Smooth muscle cell (in vitro differentiated cells): ENCODE data around the gene NR4A1. TPM values are rescaled to one million over a fixed set of nuclear protein-coding genes. Genes with fewer than 3 reads are reported as not detected.

ENCODE experiments used
- DNase-seq: peaks from one replicate; lab custom pipeline; 2025; ENCODE audit not compliant: unreplicated experiment; lab: John Stamatoyannopoulos, UW
- H2AFZ ChIP-seq: fragments of 200-600 bp; sonication (generic); 2 replicates; pipeline ENCODE4 v1.6.0; 2016; ENCODE audit warnings: antibody characterized with exemption, low read depth, mild to moderate bottlenecking
- H3F3A ChIP-seq: fragments of 200-600 bp; sonication (generic); 2 replicates; pipeline ENCODE4 v1.6.0; 2017; ENCODE audit warnings: antibody characterized with exemption, low read depth
- H3K27ac ChIP-seq: fragments of 200-600 bp; sonication (generic); 2 replicates; pipeline ENCODE4 v1.5.1; 2016; ENCODE audit warnings: low read depth, mild to moderate bottlenecking
- H3K27me3 ChIP-seq: fragments of 200-600 bp; sonication (generic); 2 replicates; pipeline ENCODE4 v1.6.1; 2016; ENCODE audit warnings: low read depth, mild to moderate bottlenecking
- H3K36me3 ChIP-seq: fragments of 200-600 bp; sonication (generic); 2 replicates; pipeline ENCODE4 v1.5.1; 2016; ENCODE audit warnings: low read depth
- H3K4me1 ChIP-seq: fragments of 200-600 bp; sonication (generic); 2 replicates; pipeline ENCODE4 v1.5.1; 2016; ENCODE audit warnings: low read depth
- H3K4me2 ChIP-seq: fragments of 200-600 bp; sonication (generic); 2 replicates; pipeline ENCODE4 v1.6.0; 2016; ENCODE audit warnings: mild to moderate bottlenecking
- H3K4me3 ChIP-seq: fragments of 200-600 bp; sonication (generic); 2 replicates; pipeline ENCODE4 v1.5.1; 2016; ENCODE audit warnings: mild to moderate bottlenecking
- H3K79me2 ChIP-seq: fragments of 200-600 bp; sonication (generic); 2 replicates; pipeline ENCODE4 v1.6.0; 2016; ENCODE audit warnings: low read depth, mild to moderate bottlenecking
- H3K9ac ChIP-seq: fragments of 200-600 bp; sonication (generic); 2 replicates; pipeline ENCODE4 v1.6.0; 2016; ENCODE audit warnings: low read depth
- H3K9me3 ChIP-seq: fragments of 200-600 bp; sonication (generic); replicated peaks from 2 replicates; pipeline ENCODE4 v1.5.1; 2016; ENCODE audit warnings: low read depth
- H4K20me1 ChIP-seq: fragments of 200-600 bp; sonication (generic); 2 replicates; pipeline ENCODE4 v1.6.0; 2016; ENCODE audit warnings: low read depth
- WGBS: methylation state at CpG from one replicate; pipeline ENCODE4 v1.1.7; 2016; ENCODE audit warnings: low lambda C conversion rate; 5-methylcytosine and 5-hydroxymethylcytosine counted together
- polyA plus RNA-seq: library from polyadenylated mRNA; unstranded; fragments of >200 nt; fragmentation: Nextera tagmentation; extraction: Ambion mirVana; gene quantifications from 2 replicates; pipeline ENCODE4 v1.2.1, GENCODE V29; 2016
- total RNA-seq: library from RNA; depleted of rRNA; stranded (reverse); fragments of >200 nt; gene quantifications from 2 replicates; pipeline ENCODE4 v1.2.3, GENCODE V29; 2014
- TF ChIP-seq, protein P1 (sequence below): fragments of 200-600 bp; sonication (generic); IDR thresholded peaks from 2 replicates; pipeline ENCODE4 v1.5.1; 2017; ENCODE audit warnings: borderline replicate concordance, mild to moderate bottlenecking, antibody characterized with exemption; ENCODE audit not compliant: insufficient read depth, poor library complexity, severe bottlenecking

The NR4A1 gene
- total and polyA plus RNA-seq, 2 experiments from 2014 or later, result 182 to 634 TPM

DNA sequence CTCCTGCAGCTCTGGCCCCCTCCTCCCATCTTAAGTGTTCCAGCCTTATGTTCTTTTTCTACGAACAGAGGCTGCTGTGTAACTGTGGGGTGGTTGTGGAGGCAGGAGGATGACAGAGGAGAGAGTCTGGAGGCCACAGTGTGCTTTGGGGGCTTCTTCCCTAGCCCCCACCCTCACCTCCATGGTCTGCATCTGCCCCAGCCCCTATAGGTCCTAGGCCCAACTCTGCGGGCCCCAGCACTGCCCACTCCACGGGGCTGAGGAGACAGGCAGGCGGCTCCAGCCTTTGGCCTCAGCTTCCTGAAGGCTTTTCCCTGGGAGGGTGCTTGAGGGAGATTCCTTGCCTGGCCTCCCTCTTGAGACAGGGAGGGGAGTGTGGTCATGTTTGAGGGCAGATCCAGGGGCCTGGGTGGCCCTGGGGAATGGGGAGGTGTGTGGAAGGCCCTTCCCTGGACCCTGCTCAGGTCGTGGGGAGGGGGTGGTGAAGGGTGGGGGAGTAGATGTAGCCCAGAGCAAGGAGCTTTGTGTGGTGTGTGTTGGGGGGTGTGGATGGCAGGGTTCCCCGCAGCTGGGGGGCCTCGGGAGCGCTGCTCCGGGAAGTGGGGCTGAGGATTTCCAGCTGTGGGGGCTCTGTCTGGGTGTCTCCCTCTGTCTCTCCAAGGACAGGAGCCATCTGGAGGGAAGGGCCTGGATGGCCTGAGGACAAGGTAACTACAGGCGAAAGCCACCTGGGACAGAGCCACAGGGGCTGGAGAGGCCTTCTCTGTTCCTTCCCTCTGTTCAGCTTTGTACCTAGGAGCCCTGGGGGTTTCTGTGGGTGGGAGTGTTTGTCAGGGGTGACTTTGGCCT, 29.4 kb downstream of the NR4A1 start:
- Histone ChIP-seq H3K4me1 (no peaks in the 10 kb centered on the region), H2AFZ (no peak overlapping the region), H3K79me2 (peaks cover 8% of the 10 kb centered on the region), H3K4me3 (no peak overlapping the region), H3F3A (no peaks in the 10 kb centered on the region), H3K27me3 (no peaks in the 10 kb centered on the region), H3K4me2 (no peak overlapping the region), H3K9ac (no peak overlapping the region), H3K27ac (no peak overlapping the region), H3K36me3 (no peaks in the 10 kb centered on the region), H4K20me1 (peaks cover 50% of the 10 kb centered on the region), H3K9me3 (no peaks in the 10 kb centered on the region)
- 87% methylated on average over 10 of the region's 10 CpGs for WGBS
- no peak for DNase-seq
- TF ChIP-seq, protein P1, sequence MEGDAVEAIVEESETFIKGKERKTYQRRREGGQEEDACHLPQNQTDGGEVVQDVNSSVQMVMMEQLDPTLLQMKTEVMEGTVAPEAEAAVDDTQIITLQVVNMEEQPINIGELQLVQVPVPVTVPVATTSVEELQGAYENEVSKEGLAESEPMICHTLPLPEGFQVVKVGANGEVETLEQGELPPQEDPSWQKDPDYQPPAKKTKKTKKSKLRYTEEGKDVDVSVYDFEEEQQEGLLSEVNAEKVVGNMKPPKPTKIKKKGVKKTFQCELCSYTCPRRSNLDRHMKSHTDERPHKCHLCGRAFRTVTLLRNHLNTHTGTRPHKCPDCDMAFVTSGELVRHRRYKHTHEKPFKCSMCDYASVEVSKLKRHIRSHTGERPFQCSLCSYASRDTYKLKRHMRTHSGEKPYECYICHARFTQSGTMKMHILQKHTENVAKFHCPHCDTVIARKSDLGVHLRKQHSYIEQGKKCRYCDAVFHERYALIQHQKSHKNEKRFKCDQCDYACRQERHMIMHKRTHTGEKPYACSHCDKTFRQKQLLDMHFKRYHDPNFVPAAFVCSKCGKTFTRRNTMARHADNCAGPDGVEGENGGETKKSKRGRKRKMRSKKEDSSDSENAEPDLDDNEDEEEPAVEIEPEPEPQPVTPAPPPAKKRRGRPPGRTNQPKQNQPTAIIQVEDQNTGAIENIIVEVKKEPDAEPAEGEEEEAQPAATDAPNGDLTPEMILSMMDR, result no peak

DNA sequence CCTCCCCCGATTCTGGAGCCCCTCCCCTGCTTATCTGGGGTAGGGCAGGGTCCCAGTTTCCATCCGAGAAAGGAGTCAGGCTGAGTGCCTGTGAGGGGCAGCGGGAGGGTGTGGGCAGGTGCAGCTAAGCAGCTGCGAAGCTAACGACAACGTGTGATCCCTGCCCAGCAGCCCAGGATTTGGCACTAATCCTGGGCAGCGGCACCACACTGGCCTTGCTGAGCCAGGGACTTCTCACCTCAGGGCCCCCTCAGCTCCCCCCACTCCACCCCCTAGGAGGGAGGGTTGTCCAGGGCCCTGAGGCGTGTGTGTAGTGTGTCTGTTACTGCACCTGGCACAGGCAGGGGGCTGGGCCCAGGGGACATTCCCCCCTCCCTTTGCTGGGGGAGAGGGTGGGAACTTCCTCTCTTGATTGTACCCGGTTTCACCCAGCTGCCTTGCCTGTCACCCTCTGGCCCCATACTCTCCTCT, 30.1 kb downstream of the NR4A1 start:
- no peaks in the 10 kb centered on the region for H3K9me3 ChIP-seq
- H3K79me2 ChIP-seq, result peaks cover 2% of the 10 kb centered on the region
- peak overlapping the region; percentile 69 for H3K4me2 ChIP-seq
- H3K4me1 ChIP-seq, result no peaks in the 10 kb centered on the region
- H3K27ac ChIP-seq, result no peak overlapping the region
- DNase-seq, result no peak
- no peaks in the 10 kb centered on the region for H3K27me3 ChIP-seq
- H3K4me3 ChIP-seq, result no peak overlapping the region
- H3F3A ChIP-seq, result no peaks in the 10 kb centered on the region
- H3K36me3 ChIP-seq, result no peaks in the 10 kb centered on the region
- no peak overlapping the region for H2AFZ ChIP-seq
- H3K9ac ChIP-seq, result no peak overlapping the region
- WGBS, result 54% methylated on average over 3 of the region's 9 CpGs
- peaks cover 43% of the 10 kb centered on the region for H4K20me1 ChIP-seq
- TF ChIP-seq, protein P1, result no peak

DNA sequence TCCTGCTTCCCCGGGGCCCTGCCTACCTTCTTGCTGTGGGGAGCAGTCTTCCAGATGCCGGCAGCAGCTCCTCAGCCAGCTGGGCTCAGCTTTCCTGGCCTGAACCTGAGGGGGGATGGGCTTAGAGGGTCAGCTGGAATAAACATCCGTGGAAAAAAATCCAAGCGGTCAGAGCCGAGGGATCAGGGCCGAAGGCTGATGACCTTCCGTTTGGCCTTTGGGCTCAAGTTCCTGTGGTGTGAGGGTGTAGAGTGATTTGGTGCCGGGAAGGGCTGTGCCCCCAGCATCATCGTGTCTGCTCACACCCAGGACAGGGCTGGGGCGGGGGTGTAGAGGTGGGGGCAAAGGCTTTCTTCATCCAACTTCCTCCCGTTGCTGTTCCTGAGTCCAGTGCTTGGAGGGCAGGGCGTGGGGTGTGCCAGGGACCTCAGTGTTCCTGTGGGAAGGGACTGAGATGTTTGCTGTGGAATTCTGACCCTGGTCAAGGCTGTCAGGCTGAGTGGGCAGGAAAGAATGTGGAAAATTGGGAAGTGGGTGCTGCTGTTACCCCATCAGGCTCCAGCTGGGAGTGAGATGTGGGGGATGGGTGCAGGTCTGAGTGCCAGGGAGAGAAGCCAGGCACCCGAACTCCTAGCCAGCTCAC, 30.9 kb downstream of the NR4A1 start:
- WGBS, result 38% methylated on average over 13 of the region's 13 CpGs
- TF ChIP-seq, protein P1, result no peak
- no peaks in the 10 kb centered on the region for H3K36me3 ChIP-seq
- H2AFZ ChIP-seq, result no peak overlapping the region
- DNase-seq, result no peak
- H4K20me1 ChIP-seq, result peaks cover 35% of the 10 kb centered on the region
- no peak overlapping the region for H3K27ac ChIP-seq
- no peaks in the 10 kb centered on the region for H3K9me3 ChIP-seq
- no peak overlapping the region for H3K9ac ChIP-seq
- no peaks in the 10 kb centered on the region for H3K79me2 ChIP-seq
- H3K4me3 ChIP-seq, result no peak overlapping the region
- H3K4me2 ChIP-seq, result peak overlapping the region; percentile 69
- H3K27me3 ChIP-seq, result no peaks in the 10 kb centered on the region
- no peaks in the 10 kb centered on the region for H3K4me1 ChIP-seq
- no peaks in the 10 kb centered on the region for H3F3A ChIP-seq
